HG02610 (cell line): Measurements from ENCODE around the gene TK2.
"Not testable (repeated sequence)": the region's sequence is repeated elsewhere in the genome, so short reads cannot be mapped to it uniquely, and the experiment has no call there.

Source experiments
- ATAC-seq: cut with Tn5 transposase; IDR thresholded peaks from one replicate; pipeline ENCODE4 v1.9.1; 2021; ENCODE audit warnings: mild to moderate bottlenecking, moderate library complexity; ENCODE audit not compliant: unreplicated experiment

TK2 gene

GRCh38 chr16:66549284-66550131 lies at the start of gene TK2:
Gene TK2 (minus strand): TSS chr16:66550122. CDS start chr16:66550061, 61 bp downstream.
- no peak for ATAC-seq

GRCh38 chr16:66598111-66598510 lies 48.2 kb upstream of the TK2 start:
- no peak for ATAC-seq

GRCh38 chr16:66596986-66597848 lies 47.3 kb upstream of the TK2 start:
- no peak for ATAC-seq

GRCh38 chr16:66596559-66596958 lies 46.6 kb upstream of the TK2 start:
- not testable (repeated sequence) for ATAC-seq

- no peak for ATAC-seq
These were observed 44.8 kb upstream of the TK2 start for GRCh38 chr16:66594739-66595138.

GRCh38 chr16:66592814-66593213 lies 42.9 kb upstream of the TK2 start:
- ATAC-seq: no peak

GRCh38 chr16:66592241-66592640 lies 42.3 kb upstream of the TK2 start:
- no peak for ATAC-seq

- no peak for ATAC-seq
These were observed 41.1 kb upstream of the TK2 start for GRCh38 chr16:66591018-66591417.

- no peak for ATAC-seq
These were observed 40.4 kb upstream of the TK2 start for GRCh38 chr16:66590322-66590721.

- peak; percentile 41 for ATAC-seq
These were observed 39.2 kb upstream of the TK2 start for GRCh38 chr16:66588981-66589713.

- no peak for ATAC-seq
These were observed 38.1 kb upstream of the TK2 start for GRCh38 chr16:66587881-66588600.

GRCh38 chr16:66585481-66586239 lies 35.7 kb upstream of the TK2 start:
- no peak for ATAC-seq

GRCh38 chr16:66581246-66581952 lies 31.5 kb upstream of the TK2 start:
- no peak for ATAC-seq

GRCh38 chr16:66580605-66581209 lies 30.8 kb upstream of the TK2 start:
- no peak for ATAC-seq

- ATAC-seq: no peak
These were observed 29.0 kb upstream of the TK2 start, which contains the start of gene CMTM2 for GRCh38 chr16:66578651-66579531. Gene CMTM2 (plus strand): TSS chr16:66579463. CDS start chr16:66579608, 145 bp downstream.

GRCh38 chr16:66576296-66576695 lies 26.4 kb upstream of the TK2 start:
- ATAC-seq: no peak

GRCh38 chr16:66575060-66575459 lies 25.1 kb upstream of the TK2 start:
- ATAC-seq: no peak

GRCh38 chr16:66574531-66574930 lies 24.6 kb upstream of the TK2 start:
- no peak for ATAC-seq
